Lung (tissue), 12 donors: ENCODE results near the gene AJM1. TPM values are rescaled to one million over a fixed set of nuclear protein-coding genes. Genes with fewer than 3 reads are reported as not detected.
"Not testable (repeated sequence)": the region's sequence is repeated elsewhere in the genome, so short reads cannot be mapped to it uniquely, and the experiment has no call there.

ENCODE experiments used
- ATAC-seq: fragments of 200-7000 bp; cut with Tn5 transposase; one replicate; pipeline ENCODE4 v1.9.1; 2020; ENCODE audit warnings: moderate number of reproducible peaks; ENCODE audit not compliant: insufficient read depth, low FRiP score
- DNase-seq, 3 donors: peaks; one replicate each; pipeline ENCODE4 v3.0.0-alpha.2; 2013 to 2017
- H3K27ac ChIP-seq, 2 donors: one replicate each; pipeline ENCODE4 v1.5.1; 2013; ENCODE audit warnings: mild to moderate bottlenecking in 2 of 2, moderate library complexity in 2 of 2, control low read depth in 1 of 2, inconsistent platforms in 1 of 2, low read depth in 1 of 2, low read length in 1 of 2
- H3K27me3 ChIP-seq, 3 donors: one replicate each; pipeline ENCODE4 v1.5.1; 2013; ENCODE audit warnings: low read length in 2 of 3; ENCODE audit not compliant: control insufficient read depth in 3 of 3, insufficient read depth in 3 of 3
- H3K36me3 ChIP-seq, 4 donors: one replicate each; pipeline ENCODE4 v1.5.1; 2013; ENCODE audit warnings: low read length in 4 of 4, mild to moderate bottlenecking in 1 of 4, moderate library complexity in 1 of 4; ENCODE audit not compliant: control insufficient read depth in 4 of 4, insufficient read depth in 4 of 4
- H3K4me1 ChIP-seq, 5 donors: one replicate each; pipeline ENCODE4 v1.5.1; 2013; ENCODE audit warnings: low read length in 5 of 5, mild to moderate bottlenecking in 2 of 5, moderate library complexity in 1 of 5; ENCODE audit not compliant: control insufficient read depth in 5 of 5, insufficient read depth in 5 of 5
- H3K4me3 ChIP-seq: one replicate; pipeline ENCODE4 v1.5.1; 2013; ENCODE audit warnings: mild to moderate bottlenecking, control low read depth, moderate library complexity
- H3K9ac ChIP-seq, 2 donors: one replicate each; pipeline ENCODE4 v1.5.1; 2013; ENCODE audit warnings: low read length in 2 of 2, control low read depth in 1 of 2; ENCODE audit not compliant: insufficient read depth in 1 of 2
- H3K9me3 ChIP-seq, 4 donors: one replicate each; pipeline ENCODE4 v1.5.1; 2013; ENCODE audit warnings: low read length in 3 of 4, mild to moderate bottlenecking in 1 of 4, moderate library complexity in 1 of 4; ENCODE audit not compliant: control insufficient read depth in 4 of 4, insufficient read depth in 3 of 4
- WGBS, 2 donors: extraction: QIAGEN DNeasy Blood & Tissue Kit; methylation state at CpG; one replicate each; pipeline ENCODE4 v1.1.7; 2013; 5-methylcytosine and 5-hydroxymethylcytosine counted together
- polyA plus RNA-seq, 2 donors: library from polyadenylated mRNA; stranded (reverse); fragments of 200-250 nt; gene quantifications; one replicate each; pipeline ENCODE4 v1.2.1, GENCODE V29; 2013
- total RNA-seq, 2 donors: library from RNA; depleted of rRNA in 1 of 2; stranded (reverse); fragments of >200 nt in 1 of 2; gene quantifications; one replicate each; pipeline ENCODE4 v1.2.1, GENCODE V29; 2014 to 2021
- TF ChIP-seq, protein P1 (sequence below): IDR thresholded peaks from 2 replicates; pipeline ENCODE4 v1.5.1; 2012; ENCODE audit warnings: mild to moderate bottlenecking; ENCODE audit errors: control extremely low read depth, extremely low read depth
- donor health status: control.
- donor health status: control.
- donor health status: Bipolar disorder and iron deficiency.
- donor health status: healthy.
- donor health status: DM: yes; HTN: yes; CAD: no.

AJM1 gene
- total and polyA plus RNA-seq, 4 donors = 1.1 to 4.3 (median 1.5) TPM

DNA sequence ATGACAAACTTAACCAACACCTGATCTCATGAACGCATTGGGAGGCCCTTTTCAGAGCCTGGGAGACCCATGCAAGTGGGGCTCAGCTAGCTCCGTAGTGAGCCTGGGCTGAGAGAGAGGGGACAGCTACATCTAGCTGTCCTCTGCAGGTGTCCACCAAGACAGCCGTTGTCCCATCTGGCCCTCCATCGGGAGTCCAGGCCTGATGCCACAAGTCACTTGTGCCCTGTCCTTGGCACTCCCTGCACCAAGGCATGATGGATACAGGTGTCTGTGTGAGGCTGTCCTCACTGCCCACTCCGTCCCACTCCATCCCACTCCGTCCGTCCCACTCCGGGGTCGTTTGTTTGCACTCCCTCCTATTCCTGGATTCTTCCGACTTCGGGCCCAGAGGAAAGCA is 26.4 kb downstream of the AJM1 start:
- H3K4me1 ChIP-seq = peaks cover 0 to 10% (median 4%) of the 10 kb centered on the region in 5 donors
- no peak overlapping the region for H3K27ac ChIP-seq
- H3K9me3 ChIP-seq = peaks cover 0 to 4% (median 0%) of the 10 kb centered on the region in 4 donors
- WGBS, 2 donors = 96 to 97% methylated on average over 11 of the region's 11 CpGs
- H3K27me3 ChIP-seq = no peaks in the 10 kb centered on the region
- no peak overlapping the region for H3K9ac ChIP-seq
- H3K36me3 ChIP-seq = peaks cover 0 to 9% (median 2%) of the 10 kb centered on the region in 4 donors
- ATAC-seq = no peak
- TF ChIP-seq, protein P1, sequence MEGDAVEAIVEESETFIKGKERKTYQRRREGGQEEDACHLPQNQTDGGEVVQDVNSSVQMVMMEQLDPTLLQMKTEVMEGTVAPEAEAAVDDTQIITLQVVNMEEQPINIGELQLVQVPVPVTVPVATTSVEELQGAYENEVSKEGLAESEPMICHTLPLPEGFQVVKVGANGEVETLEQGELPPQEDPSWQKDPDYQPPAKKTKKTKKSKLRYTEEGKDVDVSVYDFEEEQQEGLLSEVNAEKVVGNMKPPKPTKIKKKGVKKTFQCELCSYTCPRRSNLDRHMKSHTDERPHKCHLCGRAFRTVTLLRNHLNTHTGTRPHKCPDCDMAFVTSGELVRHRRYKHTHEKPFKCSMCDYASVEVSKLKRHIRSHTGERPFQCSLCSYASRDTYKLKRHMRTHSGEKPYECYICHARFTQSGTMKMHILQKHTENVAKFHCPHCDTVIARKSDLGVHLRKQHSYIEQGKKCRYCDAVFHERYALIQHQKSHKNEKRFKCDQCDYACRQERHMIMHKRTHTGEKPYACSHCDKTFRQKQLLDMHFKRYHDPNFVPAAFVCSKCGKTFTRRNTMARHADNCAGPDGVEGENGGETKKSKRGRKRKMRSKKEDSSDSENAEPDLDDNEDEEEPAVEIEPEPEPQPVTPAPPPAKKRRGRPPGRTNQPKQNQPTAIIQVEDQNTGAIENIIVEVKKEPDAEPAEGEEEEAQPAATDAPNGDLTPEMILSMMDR = no peak
- H3K4me3 ChIP-seq = no peak overlapping the region
- no peak for DNase-seq

DNA sequence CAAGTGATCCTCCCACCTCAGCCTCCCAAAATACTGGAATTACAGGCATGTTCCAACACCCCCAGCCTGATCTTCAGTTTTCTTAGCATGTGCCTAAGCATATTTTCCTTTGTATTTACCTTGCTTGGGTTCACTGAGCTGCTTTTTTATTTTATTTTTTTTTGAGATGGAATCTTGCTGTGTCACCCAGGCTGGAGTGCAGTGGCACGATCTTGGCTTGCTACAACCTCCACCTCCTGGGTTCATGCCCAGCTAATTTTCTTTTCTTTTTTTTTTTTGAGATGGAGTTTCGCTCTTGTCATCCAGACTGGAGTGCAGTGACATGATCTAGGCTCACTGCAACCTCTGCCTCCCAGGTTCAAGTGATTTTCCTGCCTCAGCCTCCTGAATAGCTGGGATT is 27.3 kb downstream of the AJM1 start:
- H3K36me3 ChIP-seq, ATAC-seq, H3K4me3 ChIP-seq, H3K27me3 ChIP-seq, DNase-seq, H3K9ac ChIP-seq, H3K9me3 ChIP-seq, H3K27ac ChIP-seq: not testable (repeated sequence)
- H3K4me1 ChIP-seq = peaks cover 0 to 10% (median 4%) of the 10 kb centered on the region in 5 donors
- WGBS, 2 donors = 82 to 91% methylated on average over 2 of the region's 2 CpGs

DNA sequence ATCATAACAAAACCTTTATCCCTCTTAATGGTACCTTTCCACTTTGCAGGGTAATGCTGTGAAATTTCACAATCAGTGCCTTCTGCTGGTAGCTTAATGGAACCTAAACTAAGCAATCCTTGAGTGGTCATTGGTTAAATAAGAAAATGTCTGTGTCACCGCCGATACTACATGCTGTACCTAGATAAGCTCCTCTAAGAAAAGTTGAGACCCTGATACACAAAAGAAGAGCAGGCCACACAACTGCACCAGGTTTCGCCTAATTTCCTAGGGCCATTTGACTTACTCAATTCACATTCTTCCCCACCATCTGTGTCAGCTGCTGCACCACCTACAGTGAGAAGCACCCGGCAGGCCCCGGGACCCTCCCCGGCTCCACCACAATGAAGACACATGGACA is 32.9 kb downstream of the AJM1 start:
- ATAC-seq = no peak
- H3K27me3 ChIP-seq = no peaks in the 10 kb centered on the region
- TF ChIP-seq, protein P1 = no peak

DNA sequence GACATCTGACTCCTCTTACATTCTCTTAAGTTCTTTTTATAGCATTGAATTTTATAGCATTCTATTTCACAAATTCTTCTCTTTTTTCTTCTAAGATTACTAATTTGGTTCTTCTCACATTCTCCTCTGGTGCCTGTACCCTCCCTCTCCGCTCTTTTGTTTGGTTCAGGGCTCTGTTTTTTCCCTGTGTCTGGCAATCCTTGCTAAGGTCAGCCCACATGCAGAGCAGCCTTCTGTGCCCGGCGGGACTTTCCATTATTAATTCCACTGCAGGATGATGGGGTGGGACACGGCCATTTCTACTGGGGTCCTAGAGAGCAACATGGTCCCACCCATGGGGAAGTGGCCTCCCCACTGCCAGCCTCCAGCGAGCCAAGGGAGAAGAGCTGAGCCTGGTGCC is 34.2 kb downstream of the AJM1 start:
- Histone ChIP-seq H3K9me3 (peaks cover 0 to 4% (median 0%) of the 10 kb centered on the region in 4 donors), H3K4me3 (no peak overlapping the region), H3K9ac (no peak overlapping the region), H3K36me3 (no peaks in the 10 kb centered on the region), H3K27me3 (no peaks in the 10 kb centered on the region), H3K4me1 (no peaks in the 10 kb centered on the region), H3K27ac (no peak overlapping the region)
- DNase-seq (no peak), ATAC-seq (no peak)
- WGBS, 2 donors = 86 to 93% methylated on average over 5 of the region's 5 CpGs
- TF ChIP-seq, protein P1 = no peak

More for the DNA sequence above, 32.9 kb downstream of the AJM1 start:
- DNase-seq = no peak
- no peaks in the 10 kb centered on the region for H3K4me1 ChIP-seq
- no peak overlapping the region for H3K9ac ChIP-seq
- no peak overlapping the region for H3K27ac ChIP-seq
- H3K36me3 ChIP-seq = no peaks in the 10 kb centered on the region
- WGBS, 2 donors = 95% methylated on average over 6 of the region's 6 CpGs
- peaks cover 0 to 4% (median 0%) of the 10 kb centered on the region in 4 donors for H3K9me3 ChIP-seq
- no peak overlapping the region for H3K4me3 ChIP-seq
